Measurements from ENCODE around the gene UBALD1.
"Not testable (repeated sequence)": the region's sequence is repeated elsewhere in the genome, so short reads cannot be mapped to it uniquely, and the experiment has no call there.

Gene UBALD1

DNA sequence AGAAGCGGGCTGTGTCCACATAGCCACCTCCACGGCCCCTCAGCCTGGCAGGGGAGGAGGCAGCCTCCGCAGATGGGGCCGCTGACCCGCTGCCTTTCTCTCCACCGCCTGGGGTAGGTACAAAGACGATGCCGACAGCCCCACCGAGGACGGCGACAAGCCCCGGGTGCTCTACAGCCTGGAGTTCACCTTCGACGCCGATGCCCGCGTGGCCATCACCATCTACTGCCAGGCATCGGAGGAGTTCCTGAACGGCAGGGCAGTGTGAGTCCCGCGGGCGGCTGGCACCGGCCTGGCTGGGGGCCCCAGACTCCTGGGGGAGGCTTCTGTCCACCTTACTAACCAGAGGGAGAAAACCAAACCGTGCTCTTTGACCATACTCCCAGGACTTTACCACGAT lies 37.9 kb upstream of the UBALD1 start:
- TF ChIP-seq ZNF274 (IDR thresholded peaks at IDR 0.05; ENCODE audit: low read depth, low read length) = no peak
- no peak overlapping the region for H3K4me3 ChIP-seq (ENCODE audit: low read length)

DNA sequence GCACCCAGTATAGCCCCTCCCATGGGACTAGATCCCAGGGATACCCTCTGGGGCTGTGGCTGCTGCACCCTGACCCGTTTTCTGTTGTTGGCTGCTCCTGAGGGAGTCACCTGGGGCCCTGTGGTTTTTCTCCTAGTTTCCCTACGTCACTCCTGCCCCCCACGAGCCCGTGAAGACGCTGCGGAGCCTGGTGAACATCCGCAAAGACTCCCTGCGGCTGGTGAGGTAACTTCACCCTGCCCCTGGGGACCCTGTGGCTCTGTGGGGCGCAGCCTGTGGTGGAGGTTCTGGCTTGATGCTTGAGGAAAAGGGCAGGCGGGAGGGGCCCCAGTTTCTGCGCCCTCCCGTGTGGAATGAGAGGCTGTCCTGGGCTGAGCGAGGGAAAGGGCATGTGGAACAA lies 37.1 kb upstream of the UBALD1 start:
- TF ChIP-seq ZNF274 (IDR thresholded peaks at IDR 0.05; ENCODE audit: low read depth, low read length) = no peak

DNA sequence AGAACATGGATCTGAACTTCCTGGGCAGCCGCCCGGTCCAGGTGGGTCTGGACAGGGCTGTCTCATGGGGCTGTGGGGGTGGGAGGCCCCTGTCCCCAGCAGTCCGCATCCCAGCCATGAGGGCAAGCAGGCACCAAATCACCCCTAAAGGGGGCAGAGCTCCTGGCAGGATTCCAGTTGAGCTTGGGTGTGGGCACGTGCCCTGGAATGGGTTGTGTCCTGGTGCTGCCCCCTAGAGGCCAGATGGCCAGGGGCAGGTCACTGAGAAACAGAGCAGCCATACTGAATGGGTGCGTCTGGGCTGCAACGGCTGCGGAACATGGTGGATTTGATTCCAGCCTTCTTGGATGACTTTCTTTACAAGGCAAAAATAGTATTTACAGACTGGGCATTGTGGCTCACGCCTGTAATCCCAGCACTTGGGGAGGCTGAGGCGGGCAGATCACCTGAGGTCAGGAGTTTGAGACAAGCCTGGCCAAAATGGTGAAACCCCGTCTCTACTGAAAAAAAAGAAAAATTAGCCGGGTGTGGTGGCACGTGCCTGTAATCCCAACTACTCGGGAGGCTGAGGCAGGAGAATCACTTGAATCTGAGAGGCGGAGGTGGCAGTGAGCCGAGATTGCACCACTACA lies 35.9 kb upstream of the UBALD1 start:
- not testable (repeated sequence) for H3K4me3 ChIP-seq (ENCODE audit: low read length)

More for the DNA sequence above, 37.1 kb upstream of the UBALD1 start:
- H3K4me3 ChIP-seq (ENCODE audit: low read length) = no peak overlapping the region

DNA sequence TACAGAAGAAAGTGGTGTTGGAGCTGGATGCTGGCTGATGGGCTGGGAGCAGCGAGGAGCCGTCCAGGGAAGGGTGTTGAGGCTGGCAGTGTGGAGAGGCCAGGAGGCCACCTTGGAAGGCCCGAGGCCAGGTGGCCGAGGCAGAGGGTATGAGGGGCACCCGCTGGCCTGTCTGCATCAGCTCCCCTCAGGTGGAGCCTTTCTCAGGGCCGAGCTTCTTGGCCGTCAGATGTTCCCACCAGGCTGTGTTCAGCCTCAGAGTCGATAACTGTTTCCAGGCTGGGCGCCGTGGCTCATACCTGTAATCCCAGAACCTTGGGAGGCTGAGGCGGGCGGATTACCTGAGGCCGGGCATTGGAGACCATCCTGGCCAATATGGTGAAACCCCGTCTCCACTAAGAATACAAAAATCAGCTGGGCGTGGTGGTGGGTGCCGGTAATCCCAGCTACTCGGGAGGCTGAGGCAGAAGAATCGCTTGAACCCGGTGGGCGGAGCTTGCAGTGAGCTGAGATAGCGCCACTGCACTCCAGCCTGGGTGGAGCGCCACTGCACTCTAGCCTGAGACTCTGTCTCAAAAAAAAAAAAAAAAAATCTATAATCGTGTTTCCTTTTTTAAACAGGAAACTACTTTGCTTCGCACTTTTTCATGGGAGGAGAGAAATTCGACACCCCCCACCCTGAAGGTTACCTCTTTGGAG lies 35.2 kb upstream of the UBALD1 start:
- H3K4me3 ChIP-seq (ENCODE audit: low read length) = no peak overlapping the region
- TF ChIP-seq ZNF274 (IDR thresholded peaks at IDR 0.05; ENCODE audit: low read depth, low read length) = no peak

DNA sequence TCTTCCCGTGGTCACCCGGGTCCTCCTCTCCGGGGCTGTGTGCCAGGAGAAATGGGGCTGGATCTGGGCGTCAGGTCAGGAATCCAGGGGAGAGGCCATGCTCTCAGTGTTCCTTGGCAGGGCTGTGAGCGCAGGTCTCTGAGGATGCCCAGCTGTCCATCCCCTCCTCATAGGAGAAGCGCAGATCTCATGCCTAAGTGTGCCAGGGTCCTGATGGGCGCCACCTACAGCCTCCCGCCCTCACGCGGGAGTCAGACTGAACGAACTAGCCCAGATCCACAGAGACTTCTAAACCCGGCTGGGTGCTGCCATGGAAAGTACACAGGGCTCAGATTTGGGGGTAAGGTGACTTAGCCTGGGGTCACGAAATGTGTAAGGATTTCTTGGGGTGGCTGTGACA lies 34.2 kb upstream of the UBALD1 start:
- no peak for TF ChIP-seq ZNF274 (IDR thresholded peaks at IDR 0.05; ENCODE audit: low read depth, low read length)

DNA sequence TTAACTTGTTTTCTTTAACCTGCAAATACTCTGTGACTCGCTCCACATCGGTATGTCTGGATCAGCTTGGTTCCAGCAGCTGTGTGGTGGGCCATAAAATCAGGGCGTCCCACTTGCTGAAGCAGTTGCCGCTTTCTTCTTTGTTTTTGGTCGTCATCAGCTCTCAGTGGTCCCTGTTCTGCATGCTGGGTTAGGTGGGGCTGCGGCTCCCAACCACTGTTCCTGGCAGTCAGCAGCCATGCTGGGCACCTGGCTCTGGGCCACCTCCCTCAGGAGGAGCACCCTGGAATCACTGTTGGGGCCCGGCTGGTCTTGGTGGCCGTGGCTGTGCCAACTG lies 32.9 kb upstream of the UBALD1 start:
- no peak for TF ChIP-seq ZNF274 (IDR thresholded peaks at IDR 0.05; ENCODE audit: low read depth, low read length)
- no peak overlapping the region for H3K4me3 ChIP-seq (ENCODE audit: low read length)

More for the DNA sequence above, 34.2 kb upstream of the UBALD1 start:
- no peak overlapping the region for H3K4me3 ChIP-seq (ENCODE audit: low read length)

DNA sequence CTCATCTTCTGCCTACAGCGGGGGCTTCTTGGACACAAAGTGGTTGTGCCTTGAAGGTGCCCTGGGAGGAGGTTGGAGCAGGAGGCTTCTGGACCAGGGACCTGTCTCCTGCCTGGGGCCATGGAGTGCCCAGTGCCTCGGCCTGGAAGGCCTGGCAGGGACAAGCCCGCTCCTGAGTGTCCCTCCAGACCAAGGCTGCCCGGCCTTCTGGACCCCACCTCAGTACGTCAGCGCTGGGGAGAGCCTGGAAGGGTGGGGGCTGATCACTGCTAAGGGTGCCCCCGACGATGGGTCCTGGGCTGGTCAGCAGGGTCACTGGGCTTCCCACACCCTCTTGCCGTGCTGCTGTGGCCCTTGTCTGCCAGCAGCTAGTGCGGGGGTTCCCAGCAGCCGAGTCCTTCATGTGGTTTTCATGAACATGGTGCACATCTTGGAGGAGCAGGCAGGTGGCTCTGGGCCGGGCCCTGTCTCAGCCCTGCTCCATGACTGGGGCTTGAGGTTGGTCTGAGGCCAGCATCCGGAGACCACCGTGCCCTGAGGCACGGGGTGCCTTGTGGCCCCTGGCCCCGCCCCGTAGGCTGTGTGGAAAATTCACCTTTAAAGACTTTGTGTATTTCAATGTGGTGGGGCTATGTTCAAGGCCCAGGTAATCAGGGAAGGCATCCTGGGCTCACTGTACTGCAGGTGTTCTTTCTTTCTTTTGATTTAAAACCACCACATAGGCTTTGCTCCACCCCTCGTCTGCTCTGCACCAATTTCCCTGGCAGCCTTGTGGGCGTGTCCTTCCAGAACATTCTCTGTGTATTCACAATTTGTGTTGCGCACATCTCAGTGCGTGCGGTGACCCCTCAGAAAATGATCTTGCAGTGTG lies 32.3 kb upstream of the UBALD1 start:
- no peak for TF ChIP-seq ZNF274 (IDR thresholded peaks at IDR 0.05; ENCODE audit: low read depth, low read length)

DNA sequence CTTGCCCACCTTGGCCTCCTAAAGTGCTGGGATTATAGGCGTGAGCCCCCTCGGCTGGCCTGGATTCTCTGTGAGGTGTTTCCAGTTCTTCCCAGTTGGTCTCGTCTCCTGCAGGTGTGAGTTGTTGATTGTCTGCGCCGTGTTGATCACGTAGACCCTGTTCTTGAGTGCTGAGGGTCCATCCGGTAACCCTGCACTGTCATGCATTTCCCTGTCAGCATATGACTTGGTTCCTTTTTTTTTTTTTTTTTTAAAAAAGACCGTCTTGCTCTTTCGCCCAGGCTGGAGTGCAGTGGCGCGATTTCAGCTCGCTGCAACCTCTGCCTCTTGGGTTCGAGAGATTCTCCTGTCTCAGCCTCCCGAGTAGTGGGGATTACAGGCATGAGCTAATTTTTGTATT lies 27.2 kb upstream of the UBALD1 start:
- H3K4me3 ChIP-seq (ENCODE audit: low read length) = no peak overlapping the region
- TF ChIP-seq ZNF274 (IDR thresholded peaks at IDR 0.05; ENCODE audit: low read depth, low read length) = no peak

More for the DNA sequence above, 32.3 kb upstream of the UBALD1 start:
- no peak overlapping the region for H3K4me3 ChIP-seq (ENCODE audit: low read length)

DNA sequence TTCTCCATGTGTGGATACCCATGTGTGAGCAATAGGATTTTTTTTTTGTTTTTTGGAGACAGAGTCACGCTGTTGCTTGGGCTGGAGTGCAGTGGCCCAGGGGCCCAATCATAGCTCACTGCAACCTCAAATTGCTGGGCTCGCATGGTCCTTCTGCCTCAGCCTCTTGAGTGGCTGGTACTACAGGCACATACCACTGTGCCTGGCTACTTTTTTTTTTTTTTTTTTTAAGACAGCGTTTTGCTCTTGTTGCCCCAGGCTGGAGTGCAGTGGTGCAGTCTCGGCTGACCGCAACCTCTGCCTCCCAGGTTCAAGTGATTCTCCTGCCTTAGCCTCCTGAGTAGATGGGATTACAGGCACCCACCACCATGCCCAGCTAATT lies 26.6 kb upstream of the UBALD1 start:
- TF ChIP-seq ZNF274 (IDR thresholded peaks at IDR 0.05; ENCODE audit: low read depth, low read length) = no peak

DNA sequence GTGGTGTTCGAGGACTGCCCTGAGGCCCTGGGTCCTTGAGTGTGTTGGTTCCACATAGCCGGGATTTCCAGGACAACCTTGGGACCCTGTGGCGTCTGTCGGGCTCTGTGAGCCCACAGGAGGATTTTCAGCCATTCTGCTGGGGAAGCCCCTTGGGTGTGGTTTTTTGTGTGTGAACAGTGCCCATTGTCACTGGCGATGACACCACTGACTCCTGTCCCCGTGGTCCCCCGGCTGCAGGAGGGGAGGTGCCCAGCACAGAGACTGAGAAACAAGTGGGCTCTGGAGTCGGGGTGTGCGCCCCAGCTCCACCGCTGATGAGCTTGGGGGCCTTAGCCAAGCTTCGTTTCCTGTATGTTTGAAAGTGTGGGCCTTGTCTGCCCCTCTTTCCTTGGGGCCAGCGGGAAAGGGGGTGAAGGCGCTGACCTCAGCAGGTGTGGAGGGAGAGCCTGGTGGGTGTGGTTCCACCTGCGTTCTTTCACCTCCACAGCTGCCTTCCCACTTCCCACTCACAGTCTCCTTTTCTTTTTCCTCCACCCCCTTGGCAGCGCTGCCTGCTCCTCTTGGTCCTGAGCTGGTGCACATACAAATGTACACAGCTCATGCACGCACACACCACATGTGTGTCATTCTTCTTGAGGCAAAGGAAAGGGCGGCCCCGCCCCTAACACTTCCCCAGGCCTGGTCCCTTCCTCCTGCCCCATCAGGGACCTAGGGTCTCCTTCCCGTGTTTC lies 26.1 kb upstream of the UBALD1 start:
- no peak for TF ChIP-seq ZNF274 (IDR thresholded peaks at IDR 0.05; ENCODE audit: low read depth, low read length)
- no peak overlapping the region for H3K4me3 ChIP-seq (ENCODE audit: low read length)

More for the DNA sequence above, 26.6 kb upstream of the UBALD1 start:
- no peak overlapping the region for H3K4me3 ChIP-seq (ENCODE audit: low read length)

DNA sequence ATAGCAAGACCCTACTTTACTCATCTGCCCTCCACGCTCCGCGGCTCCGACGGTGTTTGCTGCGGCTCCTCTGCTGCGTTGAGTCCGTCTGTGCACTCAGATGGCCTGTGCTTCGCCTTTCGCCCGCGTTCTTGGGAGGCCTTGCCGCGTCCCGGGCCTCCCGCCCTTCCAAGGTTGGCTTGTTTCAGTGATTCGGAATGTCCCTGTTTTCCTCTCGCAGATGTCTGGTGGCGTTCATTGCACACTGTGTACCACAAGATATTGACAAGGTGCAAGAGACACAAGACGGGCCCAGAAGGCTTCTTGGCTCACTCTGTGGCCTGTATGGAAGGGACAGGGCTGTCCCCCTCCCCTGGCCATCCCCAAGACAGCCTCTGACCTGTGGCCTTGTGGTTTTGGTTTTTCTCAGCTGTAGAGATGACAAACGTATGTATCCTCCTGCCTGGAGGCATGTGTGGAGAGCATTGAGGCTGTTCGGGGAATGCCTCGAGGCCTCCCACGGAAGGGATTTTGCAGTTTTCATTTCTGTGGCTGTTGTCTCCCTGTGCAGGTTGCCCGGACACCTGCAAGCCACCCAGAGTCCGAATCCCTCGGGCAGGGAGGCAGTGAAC lies 25.3 kb upstream of the UBALD1 start:
- no peak for TF ChIP-seq ZNF274 (IDR thresholded peaks at IDR 0.05; ENCODE audit: low read depth, low read length)
- no peak overlapping the region for H3K4me3 ChIP-seq (ENCODE audit: low read length)

DNA sequence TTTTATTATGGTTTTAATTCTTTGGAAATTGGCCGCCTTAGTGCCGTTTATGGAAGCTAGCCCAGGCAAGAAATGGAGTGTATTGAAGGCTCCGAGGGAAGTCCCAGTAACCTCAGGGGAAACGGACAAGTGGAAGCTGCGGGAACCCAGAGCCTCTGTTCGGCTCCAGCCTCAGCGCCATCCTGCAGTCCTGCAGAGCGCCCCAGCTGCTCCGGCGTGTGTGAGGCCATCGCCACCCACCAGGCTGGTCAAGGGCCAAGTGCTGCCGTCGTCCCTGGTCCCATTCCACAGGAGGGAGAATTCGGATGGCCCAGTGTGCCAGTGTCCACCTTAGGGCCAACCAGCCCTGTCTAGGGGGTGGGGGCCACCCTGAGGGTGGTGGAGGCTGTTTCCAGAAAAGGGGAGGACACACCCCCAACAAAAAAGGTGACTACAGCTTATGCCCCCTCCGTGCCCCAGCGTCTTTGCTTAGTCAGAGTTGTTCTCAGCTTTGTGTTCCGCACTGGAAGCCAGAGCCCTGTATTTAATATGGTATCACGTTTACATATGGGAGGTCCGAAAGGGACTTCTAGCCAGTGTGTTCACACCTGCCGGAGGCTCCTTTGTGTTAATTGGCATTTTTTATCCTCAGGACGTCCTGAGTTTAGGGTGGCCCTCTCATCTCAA lies 22.9 kb upstream of the UBALD1 start:
- TF ChIP-seq ZNF274 (IDR thresholded peaks at IDR 0.05; ENCODE audit: low read depth, low read length) = no peak
- no peak overlapping the region for H3K4me3 ChIP-seq (ENCODE audit: low read length)

DNA sequence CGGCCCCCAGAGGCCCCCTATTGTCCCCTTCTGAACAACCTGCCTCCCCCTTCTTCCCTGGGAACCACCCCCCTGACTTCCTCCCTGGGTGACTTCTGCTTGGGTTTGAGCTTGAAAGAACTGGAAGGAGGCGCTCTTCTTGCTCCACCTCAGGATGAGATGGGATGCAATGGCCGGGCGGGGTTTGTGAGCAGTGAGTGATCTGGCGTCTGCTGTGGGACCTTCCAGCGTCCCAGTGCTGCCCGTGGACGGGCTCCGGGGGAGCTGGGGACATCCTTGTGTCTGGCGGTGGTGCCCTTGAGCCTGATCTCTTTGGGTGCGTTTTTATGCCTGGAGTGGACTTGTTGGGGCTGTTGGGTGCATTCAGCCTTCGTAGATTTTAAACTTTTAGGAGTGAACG lies 21.5 kb upstream of the UBALD1 start:
- no peak for TF ChIP-seq ZNF274 (IDR thresholded peaks at IDR 0.05; ENCODE audit: low read depth, low read length)
- H3K4me3 ChIP-seq (ENCODE audit: low read length) = no peak overlapping the region
